Stimulated activated CD4-positive, alpha-beta T cell treated with anti-CD3 and anti-CD28 coated beads, TNF-alpha, amount 100 ng/mL, for 24 hours (primary cell): ENCODE data around the gene IGSF6.
"Not testable (repeated sequence)": the region's sequence is repeated elsewhere in the genome, so short reads cannot be mapped to it uniquely, and the experiment has no call there.

Experiments used
- DNase-seq, 3 experiments: peaks; one replicate each; pipeline ENCODE4 v3.0.0-alpha.2; 2020; ENCODE audit warnings: low read depth in 3 of 3

The IGSF6 gene

GRCh38 chr16:21629616-21630539, 22.5 kb downstream of the IGSF6 start:
- not testable (repeated sequence) for DNase-seq

- no peak for DNase-seq
These were observed 23.6 kb downstream of the IGSF6 start for GRCh38 chr16:21628772-21629171.

- DNase-seq = no peak
These were observed 24.2 kb downstream of the IGSF6 start for GRCh38 chr16:21628121-21628726.

GRCh38 chr16:21626659-21627277, 25.6 kb downstream of the IGSF6 start:
- DNase-seq = no peak

GRCh38 chr16:21625026-21625425, 27.4 kb downstream of the IGSF6 start:
- DNase-seq = no peak

- DNase-seq = no peak
These were observed 29.9 kb downstream of the IGSF6 start for GRCh38 chr16:21622545-21622944.

- DNase-seq = no peak
These were observed 31.8 kb downstream of the IGSF6 start for GRCh38 chr16:21620592-21620991.

- DNase-seq = no peak
These were observed 32.5 kb downstream of the IGSF6 start for GRCh38 chr16:21619765-21620425.

- no peak for DNase-seq
These were observed 34.1 kb downstream of the IGSF6 start for GRCh38 chr16:21618281-21618680.

- DNase-seq = no peak
These were observed 34.8 kb downstream of the IGSF6 start for GRCh38 chr16:21617607-21618006.

- no peak for DNase-seq
These were observed 37.5 kb downstream of the IGSF6 start for GRCh38 chr16:21614896-21615295.

- DNase-seq = no peak
These were observed 38.6 kb downstream of the IGSF6 start for GRCh38 chr16:21613781-21614180.

GRCh38 chr16:21613361-21613760, 39.0 kb downstream of the IGSF6 start:
- DNase-seq = no peak

- DNase-seq = no peak
These were observed 40.6 kb downstream of the IGSF6 start for GRCh38 chr16:21611556-21612384.

- no peak for DNase-seq
These were observed 41.2 kb downstream of the IGSF6 start for GRCh38 chr16:21611198-21611555.

GRCh38 chr16:21610766-21611165, 41.6 kb downstream of the IGSF6 start:
- no peak for DNase-seq

GRCh38 chr16:21610006-21610544, 42.3 kb downstream of the IGSF6 start:
- DNase-seq = no peak

- no peak for DNase-seq
These were observed 43.6 kb downstream of the IGSF6 start for GRCh38 chr16:21608639-21609328.

GRCh38 chr16:21605848-21606247, 46.6 kb downstream of the IGSF6 start:
- DNase-seq = not testable (repeated sequence)

GRCh38 chr16:21603928-21604327, 48.5 kb downstream of the IGSF6 start:
- no peak for DNase-seq
